Fibroblast of upper back skin (primary cell): ENCODE results near the gene GALNT2.

Experiments used
- DNase-seq: peaks from one replicate; pipeline ENCODE4 v3.0.0-alpha.2; 2013

GALNT2 gene

GRCh38 chr1:230171356-230172015, 104.4 kb downstream of the GALNT2 start:
- DNase-seq = peak; percentile 76

- DNase-seq = no peak
Observed at GRCh38 chr1:230172016-230172537, 105.0 kb downstream of the GALNT2 start.

- DNase-seq = peak; percentile 48
Observed at GRCh38 chr1:230173187-230173975, 106.3 kb downstream of the GALNT2 start.

GRCh38 chr1:230174041-230174440, 107.0 kb downstream of the GALNT2 start:
- no peak for DNase-seq

- no peak for DNase-seq
Observed at GRCh38 chr1:230174471-230175162, 107.6 kb downstream of the GALNT2 start.

GRCh38 chr1:230175163-230175747, 108.2 kb downstream of the GALNT2 start:
- DNase-seq = no peak

GRCh38 chr1:230175839-230176238, 108.8 kb downstream of the GALNT2 start:
- no peak for DNase-seq

- no peak for DNase-seq
Observed at GRCh38 chr1:230176326-230176725, 109.3 kb downstream of the GALNT2 start.

- peak; percentile 45 for DNase-seq
Observed at GRCh38 chr1:230176871-230177411, 109.9 kb downstream of the GALNT2 start.

- no peak for DNase-seq
Observed at GRCh38 chr1:230179249-230179648, 112.2 kb downstream of the GALNT2 start.

GRCh38 chr1:230185076-230186001, 118.3 kb downstream of the GALNT2 start:
- no peak for DNase-seq

- DNase-seq = peak; percentile 83
Observed at GRCh38 chr1:230186003-230186863, 119.2 kb downstream of the GALNT2 start.

GRCh38 chr1:230186874-230187273, 119.8 kb downstream of the GALNT2 start:
- DNase-seq = no peak

GRCh38 chr1:230187290-230187689, 120.3 kb downstream of the GALNT2 start:
- DNase-seq = no peak

GRCh38 chr1:230188826-230189225, 121.8 kb downstream of the GALNT2 start:
- DNase-seq = no peak

GRCh38 chr1:230189341-230189740, 122.3 kb downstream of the GALNT2 start:
- DNase-seq = no peak

- DNase-seq = no peak
Observed at GRCh38 chr1:230189824-230190223, 122.8 kb downstream of the GALNT2 start.

- peak; percentile 47 for DNase-seq
Observed at GRCh38 chr1:230191079-230191804, 124.2 kb downstream of the GALNT2 start.

- no peak for DNase-seq
Observed at GRCh38 chr1:230191855-230192254, 124.8 kb downstream of the GALNT2 start.

GRCh38 chr1:230194525-230194924, 127.5 kb downstream of the GALNT2 start:
- no peak for DNase-seq
